ENCODE data around the gene NAXD.

NAXD gene

GRCh38 chr13:110676595-110677587 lies 61.5 kb downstream of the NAXD start:
- H3K27ac ChIP-seq (ENCODE audit: low read depth, low read length), result no peak overlapping the region

GRCh38 chr13:110677731-110678545 lies 62.6 kb downstream of the NAXD start:
- Histone ChIP-seq H3K36me3 (ENCODE audit: insufficient read depth, low read length) (peaks cover 45% of the 10 kb centered on the region), H3K4me3 (ENCODE audit: low read length) (no peak overlapping the region), H3K9ac (ENCODE audit: low read depth, low read length) (no peak overlapping the region), H3K27ac (ENCODE audit: low read depth, low read length) (no peak overlapping the region), H3K9me3 (ENCODE audit: insufficient read depth, low read depth, low read length) (no peaks in the 10 kb centered on the region), H3K4me1 (ENCODE audit: insufficient read depth, low read length) (no peaks in the 10 kb centered on the region), H3K27me3 (ENCODE audit: insufficient read depth, low read length) (no peaks in the 10 kb centered on the region)
- WGBS, result 96% methylated on average over 28 of the region's 28 CpGs

More at GRCh38 chr13:110676595-110677587, 61.5 kb downstream of the NAXD start:
- H3K9me3 ChIP-seq (ENCODE audit: insufficient read depth, low read depth, low read length), result no peaks in the 10 kb centered on the region
- H3K4me3 ChIP-seq (ENCODE audit: low read length), result no peak overlapping the region
- no peak overlapping the region for H3K9ac ChIP-seq (ENCODE audit: low read depth, low read length)
- H3K27me3 ChIP-seq (ENCODE audit: insufficient read depth, low read length), result no peaks in the 10 kb centered on the region
- H3K36me3 ChIP-seq (ENCODE audit: insufficient read depth, low read length), result peaks cover 35% of the 10 kb centered on the region
- WGBS, result 95% methylated on average over 28 of the region's 28 CpGs
- no peaks in the 10 kb centered on the region for H3K4me1 ChIP-seq (ENCODE audit: insufficient read depth, low read length)

GRCh38 chr13:110680852-110681251 lies 65.5 kb downstream of the NAXD start:
- Histone ChIP-seq H3K4me3 (ENCODE audit: low read length) (no peak overlapping the region), H3K36me3 (ENCODE audit: insufficient read depth, low read length) (peaks cover 56% of the 10 kb centered on the region), H3K27ac (ENCODE audit: low read depth, low read length) (no peak overlapping the region), H3K9me3 (ENCODE audit: insufficient read depth, low read depth, low read length) (no peaks in the 10 kb centered on the region), H3K9ac (ENCODE audit: low read depth, low read length) (no peak overlapping the region), H3K27me3 (ENCODE audit: insufficient read depth, low read length) (no peaks in the 10 kb centered on the region), H3K4me1 (ENCODE audit: insufficient read depth, low read length) (no peaks in the 10 kb centered on the region)
- WGBS, result 91% methylated on average over 7 of the region's 7 CpGs

- H3K27ac ChIP-seq (ENCODE audit: low read depth, low read length), result no peak overlapping the region
- no peak overlapping the region for H3K9ac ChIP-seq (ENCODE audit: low read depth, low read length)
- 88% methylated on average over 15 of the region's 15 CpGs for WGBS
- H3K27me3 ChIP-seq (ENCODE audit: insufficient read depth, low read length), result no peaks in the 10 kb centered on the region
- H3K9me3 ChIP-seq (ENCODE audit: insufficient read depth, low read depth, low read length), result no peaks in the 10 kb centered on the region
- no peak overlapping the region for H3K4me3 ChIP-seq (ENCODE audit: low read length)
- peaks cover 58% of the 10 kb centered on the region for H3K36me3 ChIP-seq (ENCODE audit: insufficient read depth, low read length)
- H3K4me1 ChIP-seq (ENCODE audit: insufficient read depth, low read length), result no peaks in the 10 kb centered on the region
These were observed 66.7 kb downstream of the NAXD start for GRCh38 chr13:110681868-110682550.

GRCh38 chr13:110682746-110683145 lies 67.4 kb downstream of the NAXD start:
- 89% methylated on average over 12 of the region's 12 CpGs for WGBS
- Histone ChIP-seq H3K9ac (ENCODE audit: low read depth, low read length) (no peak overlapping the region), H3K36me3 (ENCODE audit: insufficient read depth, low read length) (peaks cover 63% of the 10 kb centered on the region), H3K27ac (ENCODE audit: low read depth, low read length) (no peak overlapping the region), H3K9me3 (ENCODE audit: insufficient read depth, low read depth, low read length) (no peaks in the 10 kb centered on the region), H3K4me1 (ENCODE audit: insufficient read depth, low read length) (no peaks in the 10 kb centered on the region), H3K27me3 (ENCODE audit: insufficient read depth, low read length) (no peaks in the 10 kb centered on the region), H3K4me3 (ENCODE audit: low read length) (no peak overlapping the region)

- H3K4me3 ChIP-seq (ENCODE audit: low read length), result no peak overlapping the region
- H3K36me3 ChIP-seq (ENCODE audit: insufficient read depth, low read length), result peaks cover 66% of the 10 kb centered on the region
- H3K27me3 ChIP-seq (ENCODE audit: insufficient read depth, low read length), result no peaks in the 10 kb centered on the region
- 96% methylated on average over 4 of the region's 5 CpGs for WGBS
- H3K4me1 ChIP-seq (ENCODE audit: insufficient read depth, low read length), result no peaks in the 10 kb centered on the region
- H3K9ac ChIP-seq (ENCODE audit: low read depth, low read length), result no peak overlapping the region
- no peaks in the 10 kb centered on the region for H3K9me3 ChIP-seq (ENCODE audit: insufficient read depth, low read depth, low read length)
- no peak overlapping the region for H3K27ac ChIP-seq (ENCODE audit: low read depth, low read length)
These were observed 68.0 kb downstream of the NAXD start for GRCh38 chr13:110683203-110683883.

GRCh38 chr13:110683921-110684320 lies 68.6 kb downstream of the NAXD start:
- 94% methylated on average over 5 of the region's 5 CpGs for WGBS
- peaks cover 62% of the 10 kb centered on the region for H3K36me3 ChIP-seq (ENCODE audit: insufficient read depth, low read length)
- H3K4me3 ChIP-seq (ENCODE audit: low read length), result no peak overlapping the region
- no peaks in the 10 kb centered on the region for H3K27me3 ChIP-seq (ENCODE audit: insufficient read depth, low read length)
- no peaks in the 10 kb centered on the region for H3K9me3 ChIP-seq (ENCODE audit: insufficient read depth, low read depth, low read length)
- no peak overlapping the region for H3K9ac ChIP-seq (ENCODE audit: low read depth, low read length)
- H3K4me1 ChIP-seq (ENCODE audit: insufficient read depth, low read length), result no peaks in the 10 kb centered on the region
- H3K27ac ChIP-seq (ENCODE audit: low read depth, low read length), result no peak overlapping the region

GRCh38 chr13:110684388-110685056 lies 69.2 kb downstream of the NAXD start:
- no peak overlapping the region for H3K9ac ChIP-seq (ENCODE audit: low read depth, low read length)
- H3K9me3 ChIP-seq (ENCODE audit: insufficient read depth, low read depth, low read length), result no peaks in the 10 kb centered on the region
- H3K36me3 ChIP-seq (ENCODE audit: insufficient read depth, low read length), result peaks cover 60% of the 10 kb centered on the region
- 94% methylated on average over 8 of the region's 8 CpGs for WGBS
- no peak overlapping the region for H3K4me3 ChIP-seq (ENCODE audit: low read length)
- no peaks in the 10 kb centered on the region for H3K27me3 ChIP-seq (ENCODE audit: insufficient read depth, low read length)
- no peak overlapping the region for H3K27ac ChIP-seq (ENCODE audit: low read depth, low read length)
- H3K4me1 ChIP-seq (ENCODE audit: insufficient read depth, low read length), result no peaks in the 10 kb centered on the region

GRCh38 chr13:110685305-110686020 lies 70.1 kb downstream of the NAXD start:
- no peaks in the 10 kb centered on the region for H3K27me3 ChIP-seq (ENCODE audit: insufficient read depth, low read length)
- H3K9ac ChIP-seq (ENCODE audit: low read depth, low read length), result no peak overlapping the region
- H3K27ac ChIP-seq (ENCODE audit: low read depth, low read length), result no peak overlapping the region
- no peaks in the 10 kb centered on the region for H3K9me3 ChIP-seq (ENCODE audit: insufficient read depth, low read depth, low read length)
- H3K4me1 ChIP-seq (ENCODE audit: insufficient read depth, low read length), result no peaks in the 10 kb centered on the region
- 96% methylated on average over 11 of the region's 11 CpGs for WGBS
- H3K4me3 ChIP-seq (ENCODE audit: low read length), result no peak overlapping the region
- H3K36me3 ChIP-seq (ENCODE audit: insufficient read depth, low read length), result peaks cover 64% of the 10 kb centered on the region

- Histone ChIP-seq H3K27me3 (ENCODE audit: insufficient read depth, low read length) (no peaks in the 10 kb centered on the region), H3K36me3 (ENCODE audit: insufficient read depth, low read length) (peaks cover 47% of the 10 kb centered on the region), H3K4me3 (ENCODE audit: low read length) (no peak overlapping the region), H3K4me1 (ENCODE audit: insufficient read depth, low read length) (no peaks in the 10 kb centered on the region), H3K9me3 (ENCODE audit: insufficient read depth, low read depth, low read length) (no peaks in the 10 kb centered on the region), H3K27ac (ENCODE audit: low read depth, low read length) (no peak overlapping the region), H3K9ac (ENCODE audit: low read depth, low read length) (no peak overlapping the region)
- 97% methylated on average over 16 of the region's 16 CpGs for WGBS
These were observed 72.4 kb downstream of the NAXD start for GRCh38 chr13:110687736-110688135.

Data from HUES64 (cell line).